ENCODE measurements around the gene FOXK1.

Gene FOXK1

GRCh38 chr7:4699841-4700240 is 17.7 kb downstream of the FOXK1 start:
- no peak for DNase-seq (ENCODE audit: low spot score)

GRCh38 chr7:4700577-4701235 is 18.6 kb downstream of the FOXK1 start:
- no peak for DNase-seq (ENCODE audit: low spot score)

- no peak for DNase-seq (ENCODE audit: low spot score)
Observed at GRCh38 chr7:4702961-4703512, 20.9 kb downstream of the FOXK1 start.

GRCh38 chr7:4703532-4703931 is 21.4 kb downstream of the FOXK1 start:
- DNase-seq (ENCODE audit: low spot score), result no peak

- no peak for DNase-seq (ENCODE audit: low spot score)
Observed at GRCh38 chr7:4706384-4707216, 24.5 kb downstream of the FOXK1 start.

- DNase-seq (ENCODE audit: low spot score), result no peak
Observed at GRCh38 chr7:4707217-4707741, 25.2 kb downstream of the FOXK1 start.

GRCh38 chr7:4707980-4708411 is 25.9 kb downstream of the FOXK1 start:
- no peak for DNase-seq (ENCODE audit: low spot score)

- no peak for DNase-seq (ENCODE audit: low spot score)
Observed at GRCh38 chr7:4709187-4709586, 27.1 kb downstream of the FOXK1 start.

- DNase-seq (ENCODE audit: low spot score), result no peak
Observed at GRCh38 chr7:4711093-4711492, 29.0 kb downstream of the FOXK1 start.

- no peak for DNase-seq (ENCODE audit: low spot score)
Observed at GRCh38 chr7:4711634-4712033, 29.5 kb downstream of the FOXK1 start.

- peak; percentile 72 for DNase-seq (ENCODE audit: low spot score)
Observed at GRCh38 chr7:4712281-4713182, 30.4 kb downstream of the FOXK1 start.

- DNase-seq (ENCODE audit: low spot score), result peak; percentile 77
Observed at GRCh38 chr7:4713183-4713784, 31.2 kb downstream of the FOXK1 start.

GRCh38 chr7:4714161-4714700 is 32.1 kb downstream of the FOXK1 start:
- no peak for DNase-seq (ENCODE audit: low spot score)

GRCh38 chr7:4714767-4715409 is 32.8 kb downstream of the FOXK1 start:
- no peak for DNase-seq (ENCODE audit: low spot score)

- peak; percentile 82 for DNase-seq (ENCODE audit: low spot score)
Observed at GRCh38 chr7:4715410-4715776, 33.3 kb downstream of the FOXK1 start.

- no peak for DNase-seq (ENCODE audit: low spot score)
Observed at GRCh38 chr7:4716946-4717795, 35.1 kb downstream of the FOXK1 start.

- DNase-seq (ENCODE audit: low spot score), result no peak
Observed at GRCh38 chr7:4718075-4718474, 36.0 kb downstream of the FOXK1 start.

GRCh38 chr7:4720225-4720624 is 38.1 kb downstream of the FOXK1 start:
- no peak for DNase-seq (ENCODE audit: low spot score)

- DNase-seq (ENCODE audit: low spot score), result no peak
Observed at GRCh38 chr7:4722308-4722707, 40.2 kb downstream of the FOXK1 start.
